ENCODE measurements around the gene ARHGEF37. TPM values are rescaled to one million over a fixed set of nuclear protein-coding genes. Genes with fewer than 3 reads are reported as not detected.

Gene ARHGEF37
- total RNA-seq, 1 experiment from 2014 or later, result 0.42 TPM

DNA sequence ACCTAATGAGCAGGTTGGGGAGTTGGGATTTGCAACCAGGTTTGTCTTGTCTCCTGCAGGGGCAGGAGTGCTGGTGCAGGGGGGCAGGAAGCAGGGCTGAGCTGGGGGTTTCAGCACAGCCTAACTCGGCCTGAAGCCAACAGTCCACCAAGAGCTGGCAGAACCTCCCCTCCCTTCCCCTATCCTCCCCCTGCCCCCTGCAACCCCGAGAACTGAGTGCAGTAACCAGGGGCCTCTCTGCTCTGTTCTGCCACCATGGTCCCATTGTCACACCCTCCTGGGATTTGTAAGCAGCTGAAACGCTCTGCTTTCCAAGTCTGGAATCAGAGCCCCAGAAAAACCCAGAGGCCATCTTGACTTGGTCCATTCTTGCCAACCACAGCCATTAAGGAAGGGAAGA, 72.9 kb downstream of the ARHGEF37 start:
- H3K36me3 Mint-ChIP-seq (ENCODE audit: insufficient read depth in 1 of 3, low read depth in 3 of 3), result no peaks in the 10 kb centered on the region; a peak in 1 of 7 replicates
- no peaks in the 10 kb centered on the region for H3K4me1 ChIP-seq (ENCODE audit: insufficient read depth, low read length)
- H4K8ac ChIP-seq (replicated peaks; ENCODE audit: insufficient read length, low read depth, low read length), result no peak overlapping the region
- no peak overlapping the region for H3K9ac ChIP-seq (ENCODE audit: extremely low read depth, insufficient read length, low read length)
- no peak overlapping the region for H3T11ph ChIP-seq (ENCODE audit: low read length)
- H2AK5ac ChIP-seq (ENCODE audit: insufficient read length, low read length), result no peak overlapping the region
- H3K9me3 ChIP-seq (ENCODE audit: control insufficient read depth, low read depth, low read length), result no peaks in the 10 kb centered on the region
- H2BK15ac ChIP-seq (ENCODE audit: low read depth, low read length), result no peak overlapping the region
- H3K27me3 ChIP-seq (ENCODE audit: insufficient read depth, low read length), result no peaks in the 10 kb centered on the region
- no peak overlapping the region for H3K4me2 ChIP-seq (ENCODE audit: insufficient read depth, insufficient read length, low read length)
- no peak overlapping the region for H3K4ac ChIP-seq (ENCODE audit: low read depth, low read length)
- H3K4me1 Mint-ChIP-seq, result peaks cover 6 to 10% of the 10 kb centered on the region in 2 experiments; a peak in 3 of 4 replicates
- no peak overlapping the region for H3K56ac ChIP-seq (ENCODE audit: insufficient read length, low read depth, low read length)
- DNase-seq, result no peak
- no CpG with 5 or more reads among the region's 3 CpGs for WGBS (ENCODE audit: extremely low coverage, insufficient read length, low lambda C conversion rate)
- H2BK5ac ChIP-seq (ENCODE audit: insufficient read length, low read length), result no peak overlapping the region
- H3K23ac ChIP-seq (ENCODE audit: insufficient read length, low read depth, low read length), result no peak overlapping the region
- TF ChIP-seq, protein P1, sequence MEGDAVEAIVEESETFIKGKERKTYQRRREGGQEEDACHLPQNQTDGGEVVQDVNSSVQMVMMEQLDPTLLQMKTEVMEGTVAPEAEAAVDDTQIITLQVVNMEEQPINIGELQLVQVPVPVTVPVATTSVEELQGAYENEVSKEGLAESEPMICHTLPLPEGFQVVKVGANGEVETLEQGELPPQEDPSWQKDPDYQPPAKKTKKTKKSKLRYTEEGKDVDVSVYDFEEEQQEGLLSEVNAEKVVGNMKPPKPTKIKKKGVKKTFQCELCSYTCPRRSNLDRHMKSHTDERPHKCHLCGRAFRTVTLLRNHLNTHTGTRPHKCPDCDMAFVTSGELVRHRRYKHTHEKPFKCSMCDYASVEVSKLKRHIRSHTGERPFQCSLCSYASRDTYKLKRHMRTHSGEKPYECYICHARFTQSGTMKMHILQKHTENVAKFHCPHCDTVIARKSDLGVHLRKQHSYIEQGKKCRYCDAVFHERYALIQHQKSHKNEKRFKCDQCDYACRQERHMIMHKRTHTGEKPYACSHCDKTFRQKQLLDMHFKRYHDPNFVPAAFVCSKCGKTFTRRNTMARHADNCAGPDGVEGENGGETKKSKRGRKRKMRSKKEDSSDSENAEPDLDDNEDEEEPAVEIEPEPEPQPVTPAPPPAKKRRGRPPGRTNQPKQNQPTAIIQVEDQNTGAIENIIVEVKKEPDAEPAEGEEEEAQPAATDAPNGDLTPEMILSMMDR (conservative IDR thresholded peaks at IDR 0.05), result no peak
- no peaks in the 10 kb centered on the region; a peak in 1 of 5 replicates for H3K9me3 Mint-ChIP-seq
- H2BK20ac ChIP-seq (ENCODE audit: low read depth, low read length, poor library complexity, severe bottlenecking), result no peak overlapping the region
- H3K27ac ChIP-seq (ENCODE audit: insufficient read length, low read depth, low read length), result no peak overlapping the region
- no peaks in the 10 kb centered on the region for H3K79me1 ChIP-seq (ENCODE audit: insufficient read depth, low read depth, low read length, poor library complexity, severe bottlenecking)
- no peaks in the 10 kb centered on the region for H4K20me1 ChIP-seq (ENCODE audit: control insufficient read depth, insufficient read depth, insufficient read length)
- peak overlapping the region in 1 of 3 experiments; percentile 56; a peak in 1 of 7 replicates for H3K27ac Mint-ChIP-seq
- no peak overlapping the region for H2BK120ac ChIP-seq (ENCODE audit: low read depth, low read length, poor library complexity, severe bottlenecking)
- H2BK12ac ChIP-seq (ENCODE audit: insufficient read length, low read depth, low read length), result no peak overlapping the region
- H3K14ac ChIP-seq (ENCODE audit: insufficient read depth, low read length), result no peak overlapping the region
- H3K4me3 Mint-ChIP-seq, result no peak overlapping the region
- H3K23me2 ChIP-seq (ENCODE audit: insufficient read length, low read depth, low read length, poor library complexity, severe bottlenecking), result no peaks in the 10 kb centered on the region
- H4K5ac ChIP-seq (ENCODE audit: insufficient read length, low read depth, low read length), result no peak overlapping the region
- no peak overlapping the region for H3K18ac ChIP-seq (ENCODE audit: insufficient read length, low read depth, low read length)
- H4K91ac ChIP-seq (ENCODE audit: insufficient read length, low read depth, low read length), result no peak overlapping the region
- H3K27me3 Mint-ChIP-seq (ENCODE audit: low read depth), result no peaks in the 10 kb centered on the region
- no peak overlapping the region for H2AFZ ChIP-seq (ENCODE audit: low read length)
- no peaks in the 10 kb centered on the region for H3K79me2 ChIP-seq (ENCODE audit: insufficient read depth, low read length)
